ENCODE measurements around the gene DPM2. TPM values are rescaled to one million over a fixed set of nuclear protein-coding genes. Genes with fewer than 3 reads are reported as not detected.

Gene DPM2
- total RNA-seq, 1 donor from 2014 or later = 14.0 TPM

DNA sequence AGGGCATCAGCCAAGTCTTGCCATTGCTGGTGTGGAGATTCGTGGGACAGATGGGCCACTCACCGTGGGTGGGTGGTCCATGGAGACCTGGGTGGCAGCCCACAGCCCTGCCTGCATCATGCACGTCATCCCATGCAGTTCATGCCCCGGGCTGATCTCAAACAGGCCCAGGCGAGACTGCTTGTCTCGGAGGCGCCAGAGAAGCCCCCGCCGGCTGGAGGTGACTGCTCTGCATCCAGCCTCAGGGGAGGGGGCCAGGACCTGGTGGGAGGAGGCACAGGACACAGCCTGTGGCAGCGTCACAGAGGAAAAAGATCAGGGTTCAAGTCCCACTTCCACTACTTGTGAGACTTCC, 8.1 kb downstream of the DPM2 start:
- no peak overlapping the region for H3K27ac ChIP-seq (replicated peaks)
- TF ChIP-seq, protein P1, sequence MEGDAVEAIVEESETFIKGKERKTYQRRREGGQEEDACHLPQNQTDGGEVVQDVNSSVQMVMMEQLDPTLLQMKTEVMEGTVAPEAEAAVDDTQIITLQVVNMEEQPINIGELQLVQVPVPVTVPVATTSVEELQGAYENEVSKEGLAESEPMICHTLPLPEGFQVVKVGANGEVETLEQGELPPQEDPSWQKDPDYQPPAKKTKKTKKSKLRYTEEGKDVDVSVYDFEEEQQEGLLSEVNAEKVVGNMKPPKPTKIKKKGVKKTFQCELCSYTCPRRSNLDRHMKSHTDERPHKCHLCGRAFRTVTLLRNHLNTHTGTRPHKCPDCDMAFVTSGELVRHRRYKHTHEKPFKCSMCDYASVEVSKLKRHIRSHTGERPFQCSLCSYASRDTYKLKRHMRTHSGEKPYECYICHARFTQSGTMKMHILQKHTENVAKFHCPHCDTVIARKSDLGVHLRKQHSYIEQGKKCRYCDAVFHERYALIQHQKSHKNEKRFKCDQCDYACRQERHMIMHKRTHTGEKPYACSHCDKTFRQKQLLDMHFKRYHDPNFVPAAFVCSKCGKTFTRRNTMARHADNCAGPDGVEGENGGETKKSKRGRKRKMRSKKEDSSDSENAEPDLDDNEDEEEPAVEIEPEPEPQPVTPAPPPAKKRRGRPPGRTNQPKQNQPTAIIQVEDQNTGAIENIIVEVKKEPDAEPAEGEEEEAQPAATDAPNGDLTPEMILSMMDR (IDR thresholded peaks at IDR 0.05; ENCODE audit: borderline replicate concordance) = no peak
- peaks cover 53% of the 10 kb centered on the region for H3K27me3 ChIP-seq (ENCODE audit: low read depth)
- H3K9me3 ChIP-seq (replicated peaks) = no peaks in the 10 kb centered on the region
- no peak for DNase-seq
- intact Hi-C loops (cut with micrococcal nuclease) = loop anchor here (10.0 kb wide), 2 partner anchors 345 to 425 kb away; no protein-coding TSS in a partner anchor
- H3K4me1 ChIP-seq = peaks cover 37% of the 10 kb centered on the region
- peaks cover under 1% of the 10 kb centered on the region for H3K36me3 ChIP-seq
- no peak overlapping the region for H3K4me3 ChIP-seq

DNA sequence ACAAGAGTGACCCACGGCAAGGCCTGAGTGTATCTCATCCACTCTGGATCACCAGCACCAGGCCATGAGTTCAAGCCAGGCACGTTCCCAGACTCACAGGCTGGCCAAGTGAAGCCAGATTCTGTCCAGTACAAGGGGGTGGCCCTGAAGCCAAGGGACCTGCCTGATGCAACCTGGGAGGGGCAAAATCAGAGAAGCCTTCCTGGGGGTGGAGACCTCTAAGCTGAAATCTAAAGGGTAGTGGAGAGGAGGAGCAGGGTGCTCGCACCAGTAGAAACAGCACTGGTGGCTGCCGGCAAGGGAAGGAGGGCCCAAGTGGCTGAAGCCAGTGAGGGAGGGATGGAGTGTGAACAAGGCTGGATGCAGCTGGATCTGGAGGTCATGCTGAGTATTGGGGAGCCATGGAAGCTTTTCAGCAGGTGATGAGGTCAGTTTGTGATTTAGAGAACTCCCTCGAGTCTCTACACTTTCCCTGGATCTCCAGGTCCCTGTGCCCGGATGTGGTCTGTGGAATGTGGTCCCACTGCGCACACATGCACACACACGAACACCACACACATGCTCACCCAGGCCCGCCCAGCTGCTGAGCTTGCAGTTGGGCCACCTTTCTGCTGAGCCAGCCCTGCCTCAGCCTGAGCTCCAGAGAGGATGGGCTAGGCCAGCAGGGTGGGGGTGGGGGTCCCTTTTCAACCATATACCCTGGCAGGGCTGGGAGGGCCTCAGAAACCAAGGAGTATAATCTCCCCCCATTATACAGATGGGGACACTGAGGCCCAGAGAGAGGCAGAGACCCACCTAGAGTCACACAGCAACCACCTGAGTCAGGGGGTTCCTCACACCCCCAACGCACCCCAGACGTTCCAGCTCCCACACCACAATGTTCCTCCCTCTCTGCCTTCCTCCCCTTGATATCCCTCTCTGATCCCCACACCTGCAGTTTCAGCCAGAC, 8.7 kb downstream of the DPM2 start:
- Histone ChIP-seq H3K27me3 (ENCODE audit: low read depth) (peaks cover 59% of the 10 kb centered on the region), H3K9me3 (replicated peaks) (no peaks in the 10 kb centered on the region), H3K4me3 (no peak overlapping the region), H3K4me1 (peaks cover 37% of the 10 kb centered on the region), H3K27ac (replicated peaks) (no peak overlapping the region), H3K36me3 (no peaks in the 10 kb centered on the region)
- TF ChIP-seq, protein P1 (IDR thresholded peaks at IDR 0.05; ENCODE audit: borderline replicate concordance) = no peak
- intact Hi-C loops (cut with micrococcal nuclease) = loop anchor here (10.0 kb wide), 2 partner anchors 344 to 424 kb away; no protein-coding TSS in a partner anchor
- DNase-seq = no peak

DNA sequence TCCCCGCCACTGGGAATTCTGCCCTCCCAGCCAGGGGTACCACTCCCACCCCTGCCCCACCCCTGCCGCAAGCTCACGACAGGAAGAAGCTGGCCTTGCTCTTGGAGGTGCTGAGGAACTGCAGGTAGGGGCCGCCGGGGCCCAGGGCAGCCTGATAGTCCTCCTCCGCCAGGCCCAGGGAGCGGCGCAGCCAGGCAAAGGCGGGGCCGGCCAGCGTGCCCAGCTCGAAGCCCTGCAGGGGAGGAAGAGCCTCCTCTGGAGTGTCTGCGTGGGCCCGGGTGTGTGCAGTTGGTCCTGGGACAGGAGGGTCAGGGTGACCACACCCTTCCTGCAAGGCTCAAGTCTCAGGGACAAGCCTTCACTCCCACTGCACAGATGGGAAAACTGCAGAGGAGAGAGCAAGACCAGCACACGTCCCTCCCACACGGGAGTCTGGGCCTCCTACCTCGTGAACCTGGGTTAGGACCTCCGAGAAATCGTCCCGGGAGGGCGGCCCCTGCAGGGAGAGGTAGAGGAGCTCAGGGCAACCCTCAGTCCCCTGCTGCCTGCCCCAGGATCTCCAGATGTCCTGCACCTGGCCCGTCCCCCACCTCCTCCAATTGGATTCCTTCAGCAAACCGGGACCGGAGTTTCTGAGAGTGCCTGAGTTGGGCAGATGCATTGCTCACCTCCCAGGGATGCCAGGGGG, 9.5 kb downstream of the DPM2 start:
- Histone ChIP-seq H3K9me3 (replicated peaks) (no peaks in the 10 kb centered on the region), H3K27me3 (ENCODE audit: low read depth) (peaks cover 67% of the 10 kb centered on the region), H3K36me3 (no peaks in the 10 kb centered on the region), H3K4me1 (peaks cover 37% of the 10 kb centered on the region), H3K4me3 (peak overlapping the region; percentile 34), H3K27ac (replicated peaks) (no peak overlapping the region)
- no peak for DNase-seq
- TF ChIP-seq, protein P1 (IDR thresholded peaks at IDR 0.05; ENCODE audit: borderline replicate concordance) = no peak
- intact Hi-C loops (cut with micrococcal nuclease) = loop anchor here (10.0 kb wide), 2 partner anchors 343 to 423 kb away; no protein-coding TSS in a partner anchor

DNA sequence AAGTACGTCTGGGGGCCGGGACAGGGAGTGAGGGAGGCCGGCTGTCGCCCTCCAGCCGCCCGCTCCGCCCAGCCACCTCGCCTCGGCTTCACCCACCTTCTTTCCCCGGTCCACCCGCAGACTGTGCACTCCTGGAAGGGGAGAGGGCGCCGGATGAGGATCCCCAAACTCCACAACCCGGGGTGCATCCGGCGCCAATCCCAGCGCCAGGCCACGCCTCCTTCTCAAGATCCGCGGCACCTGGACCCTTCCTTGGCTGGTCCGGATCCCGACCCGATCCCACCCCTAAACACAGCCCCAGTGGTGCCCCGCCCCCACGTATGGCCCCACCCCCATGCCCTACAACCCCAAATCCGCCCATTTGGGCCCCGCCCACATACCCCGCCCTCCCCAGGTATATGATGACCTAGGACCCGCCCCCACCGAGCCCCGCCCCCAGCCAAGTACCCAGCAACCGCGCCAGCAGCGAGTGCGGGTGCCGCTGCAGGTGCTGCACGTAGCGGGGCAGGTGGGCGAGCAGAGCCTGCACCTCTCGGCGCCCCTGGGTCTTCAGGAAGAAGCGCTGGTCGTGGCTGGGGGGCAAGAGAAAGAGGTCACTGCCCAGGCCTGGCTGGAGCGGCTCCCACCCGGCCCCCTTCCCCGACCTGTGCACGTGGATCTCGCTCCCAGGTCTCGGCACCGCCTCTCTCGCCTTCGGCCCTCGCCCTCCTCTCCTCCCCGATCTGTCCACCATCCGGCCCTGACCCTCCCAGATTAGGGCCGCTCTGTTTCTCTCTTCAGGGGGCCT, 10.3 kb downstream of the DPM2 start:
- no peak for DNase-seq
- intact Hi-C loops (cut with micrococcal nuclease) = loop anchor here (10.0 kb wide), 2 partner anchors 343 to 423 kb away; no protein-coding TSS in a partner anchor

More for the DNA sequence above, 10.3 kb downstream of the DPM2 start:
- no peaks in the 10 kb centered on the region for H3K36me3 ChIP-seq
- TF ChIP-seq, protein P1 (IDR thresholded peaks at IDR 0.05; ENCODE audit: borderline replicate concordance) = no peak
- H3K4me3 ChIP-seq = peak overlapping the region; percentile 34
- no peaks in the 10 kb centered on the region for H3K9me3 ChIP-seq (replicated peaks)
- H3K27me3 ChIP-seq (ENCODE audit: low read depth) = peaks cover 68% of the 10 kb centered on the region
- H3K4me1 ChIP-seq = peaks cover 37% of the 10 kb centered on the region
- no peak overlapping the region for H3K27ac ChIP-seq (replicated peaks)
